ENCODE data around the gene PSMB11.

The PSMB11 gene

DNA sequence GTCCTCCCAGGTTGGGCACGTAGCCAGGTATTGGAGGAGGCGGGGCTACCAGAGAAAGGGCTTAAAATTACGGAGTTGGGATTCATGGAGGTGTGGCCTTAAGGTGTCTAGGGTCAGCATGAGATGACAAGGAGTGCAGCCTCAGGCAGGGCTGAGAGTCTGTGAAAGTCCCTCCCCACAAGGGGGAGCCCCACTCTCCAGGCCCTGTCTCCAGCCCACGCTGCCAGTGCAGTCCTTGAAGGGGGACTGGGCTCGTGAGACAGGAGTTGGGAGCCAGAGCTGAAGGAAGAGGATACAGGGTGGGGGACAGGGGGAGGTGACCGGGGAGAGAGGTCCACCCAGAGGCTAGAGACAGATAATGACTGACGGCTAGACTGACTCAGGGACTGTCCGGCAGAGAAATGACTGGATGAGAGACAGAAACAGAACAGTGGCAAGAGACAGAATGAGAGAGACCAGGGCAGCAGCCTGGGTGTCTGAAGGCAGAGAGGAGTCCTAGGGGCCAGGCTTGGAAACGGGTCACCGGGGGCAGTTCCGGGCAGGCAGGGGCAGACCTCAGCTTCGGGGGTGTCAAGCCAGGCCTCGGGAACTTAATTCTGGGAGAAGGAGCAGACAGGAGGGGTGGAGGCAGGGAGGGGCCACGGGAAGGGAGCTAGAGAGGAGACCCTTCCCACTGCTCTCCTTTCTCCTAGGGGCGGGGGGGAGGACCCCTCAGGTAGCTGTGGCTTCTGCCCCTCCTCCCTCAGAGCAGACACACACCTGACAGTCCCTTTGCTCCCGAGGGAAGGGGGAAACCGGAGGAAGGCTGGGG lies 14.3 kb downstream of the PSMB11 start:
- peak; percentile 80 for TF ChIP-seq CTCF (conservative IDR thresholded peaks at IDR 0.05; ENCODE audit: low read depth)
- CTCF ChIA-PET: interaction anchor here (0.6 to 4.5 kb wide), 17 partner anchors 10 to 306 kb away, joined by 3 to 69 read pairs (median 3); partner anchors contain the start of genes ACIN1, C14orf119 and HAUS4
- POLR2A ChIA-PET (ENCODE audit: low non-redundant PET): no interaction called here
- DNase-seq (ENCODE audit: low spot score): peak; percentile 83
- peak overlapping the region; percentile 95 for H3K27ac ChIP-seq

DNA sequence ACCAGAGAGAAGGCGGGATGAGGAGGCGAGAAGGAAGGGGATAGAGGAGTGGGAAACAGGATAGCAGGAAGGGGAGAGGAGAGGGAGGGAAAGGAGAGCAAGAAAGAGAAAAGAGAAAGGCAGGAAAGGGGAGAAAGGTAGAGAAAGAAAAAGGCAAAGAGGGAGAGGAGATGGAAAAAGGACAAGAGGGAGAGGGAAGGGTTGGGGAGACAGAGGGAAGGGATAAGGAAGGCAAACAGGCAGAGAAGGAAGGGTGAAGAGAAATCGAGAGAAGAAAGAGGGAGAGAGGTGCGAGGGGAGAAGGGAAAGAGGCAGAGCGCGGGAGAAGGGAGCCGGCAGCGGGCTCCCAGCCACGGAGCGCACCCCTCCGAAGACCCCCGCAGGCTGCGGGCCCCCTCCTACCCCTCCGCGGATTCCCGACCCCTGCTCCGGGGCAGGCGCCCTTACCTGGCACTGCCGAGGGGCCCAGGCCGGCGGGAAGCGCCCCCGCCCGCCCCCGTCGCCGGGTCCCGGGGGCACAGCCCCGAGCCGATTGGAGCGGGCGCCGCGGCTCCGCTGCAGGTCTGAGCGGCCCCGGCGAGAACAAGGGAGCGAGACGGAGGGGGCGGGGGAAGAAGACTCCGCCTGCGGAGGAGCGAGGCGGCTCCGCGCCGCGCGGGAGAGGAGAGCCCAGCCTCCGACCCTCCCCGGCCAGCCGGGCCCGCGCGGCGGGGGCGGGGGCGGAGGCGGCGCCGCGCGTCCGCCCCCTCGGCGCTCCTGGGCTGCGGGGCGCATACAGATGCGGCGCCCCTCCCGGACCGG lies 15.1 kb downstream of the PSMB11 start, which contains the start of gene CDH24:
Gene CDH24 (minus strand): TSS at position 565 of the 801 bp plus-strand sequence. CDS start 1,787 bp downstream, outside the sequence.
- ChIA-PET POLR2A (ENCODE audit: low non-redundant PET) (interaction anchor here (1.2 kb wide), 1 partner anchor 71 kb away, joined by 7 read pairs; no protein-coding TSS in a partner anchor), CTCF (interaction anchor here (0.5 to 4.5 kb wide), 31 partner anchors 8 to 305 kb away, joined by 3 to 69 read pairs (median 3); partner anchors contain the start of genes ACIN1, C14orf119 and HAUS4)
- H3K27ac ChIP-seq: peak within 1 kb of the TSS; percentile 95
- no peak for TF ChIP-seq CTCF (conservative IDR thresholded peaks at IDR 0.05; ENCODE audit: low read depth)
- peak; percentile 82 for DNase-seq (ENCODE audit: low spot score)

DNA sequence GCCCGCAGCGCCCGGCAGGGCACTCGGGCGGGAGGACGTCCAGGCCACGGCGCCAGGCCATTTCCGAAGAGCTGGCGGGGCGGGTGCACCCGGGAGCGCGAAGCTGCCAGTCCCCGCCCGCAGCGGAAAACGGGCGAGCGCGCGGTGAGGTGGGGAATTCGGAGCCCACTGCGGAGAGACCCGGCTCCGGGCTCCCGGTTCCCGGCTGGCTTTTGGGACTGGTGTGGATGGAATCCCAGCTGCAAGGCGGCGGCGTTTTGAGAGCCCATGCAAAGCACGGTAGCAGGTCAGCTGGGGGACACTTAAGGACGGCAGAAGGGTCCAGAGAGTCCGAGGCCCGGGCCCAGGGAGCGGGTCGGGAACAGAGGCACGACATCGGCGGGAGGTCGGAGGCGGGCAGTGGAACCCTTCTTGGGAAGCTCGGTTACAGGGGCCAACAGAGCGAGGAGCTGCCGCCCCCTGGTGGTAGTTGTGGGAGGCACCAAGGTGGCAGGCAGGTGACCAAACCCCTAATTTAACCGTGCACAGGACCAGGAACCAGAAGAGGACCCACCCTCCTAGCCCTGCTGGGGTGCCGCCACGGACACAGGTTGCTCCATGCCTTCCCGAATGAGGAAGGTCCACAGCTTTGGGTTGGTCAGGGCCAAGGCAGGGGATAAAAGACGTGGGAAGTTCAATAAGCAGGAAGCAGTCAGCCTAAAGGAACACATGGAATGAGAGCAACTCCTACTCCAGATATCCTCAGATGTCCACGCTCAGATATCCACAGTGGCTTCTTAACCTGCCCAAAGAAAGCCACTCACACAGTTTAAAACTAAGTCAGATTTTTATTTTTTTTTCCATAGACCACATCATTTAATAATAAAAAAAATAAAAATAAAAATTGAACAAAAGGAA lies 16.0 kb downstream of the PSMB11 start:
- TF ChIP-seq CTCF (conservative IDR thresholded peaks at IDR 0.05; ENCODE audit: low read depth): peak; percentile 93
- peak; percentile 84 for DNase-seq (ENCODE audit: low spot score)
- peak overlapping the region; percentile 95 for H3K27ac ChIP-seq
- ChIA-PET CTCF (interaction anchor here (0.5 to 4.5 kb wide), 23 partner anchors 9 to 1250 kb away, joined by 3 to 69 read pairs (median 4); partner anchors contain the start of gene PRMT5), POLR2A (ENCODE audit: low non-redundant PET) (interaction anchor here (1.2 kb wide), 1 partner anchor 72 kb away, joined by 7 read pairs; no protein-coding TSS in a partner anchor)

DNA sequence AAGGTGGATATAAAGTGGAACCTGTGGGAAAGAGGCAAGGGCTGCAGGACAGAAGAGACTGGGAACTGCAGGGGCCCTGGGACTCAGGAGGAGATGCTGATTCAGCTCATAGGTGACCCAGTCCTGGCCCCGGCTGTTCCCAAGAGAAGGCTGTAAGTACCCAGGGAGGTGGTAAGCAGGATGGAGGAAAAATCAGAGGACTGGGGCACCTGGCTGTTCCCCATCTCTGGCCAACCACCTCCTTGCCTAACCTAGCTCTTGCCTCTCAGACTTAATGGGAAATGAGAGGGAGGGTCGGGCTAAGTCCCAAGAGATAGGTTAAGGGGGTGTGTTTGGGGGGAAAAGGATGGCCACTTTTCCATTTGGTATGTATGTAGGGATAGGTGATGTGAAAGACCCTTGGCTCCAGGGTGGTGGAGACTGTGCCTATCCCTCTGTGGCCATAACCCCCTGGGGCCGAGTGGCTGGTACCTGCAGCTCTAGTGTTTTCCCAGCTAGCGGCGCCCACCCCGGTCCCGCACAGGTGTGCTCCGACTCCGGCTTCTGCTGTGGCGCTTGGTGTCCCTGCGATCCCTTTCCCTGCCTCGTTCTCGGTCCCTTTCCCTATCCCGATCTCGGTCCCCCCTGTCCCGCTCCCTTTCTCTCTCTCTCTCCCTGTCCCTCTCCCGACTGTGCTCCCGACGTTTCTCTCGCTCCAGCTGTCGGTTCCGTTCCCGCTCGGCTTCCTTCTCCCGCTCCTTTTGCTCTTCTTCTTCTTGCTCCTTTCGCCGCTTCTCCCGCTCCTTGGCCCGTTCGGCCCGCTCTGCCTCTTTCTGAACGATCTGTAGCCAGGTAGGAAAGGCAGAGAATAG lies 16.9 kb downstream of the PSMB11 start:
- no peak for DNase-seq (ENCODE audit: low spot score)
- peak overlapping the region; percentile 95 for H3K27ac ChIP-seq
- ChIA-PET CTCF (interaction anchor here (0.6 to 4.5 kb wide), 18 partner anchors 10 to 1251 kb away, joined by 3 to 69 read pairs (median 4); partner anchors contain the start of gene PRMT5), POLR2A (ENCODE audit: low non-redundant PET) (interaction anchor here (1.2 kb wide), 1 partner anchor 72 kb away, joined by 7 read pairs; no protein-coding TSS in a partner anchor)
- TF ChIP-seq CTCF (conservative IDR thresholded peaks at IDR 0.05; ENCODE audit: low read depth): no peak

GRCh38 chr14:23060536-23061260 lies 18.7 kb downstream of the PSMB11 start:
- POLR2A ChIA-PET (ENCODE audit: low non-redundant PET): interaction anchor here (0.7 kb wide), 1 partner anchor 53 kb away, joined by 8 read pairs; no protein-coding TSS in a partner anchor
- DNase-seq (ENCODE audit: low spot score): no peak
- peak overlapping the region; percentile 95 for H3K27ac ChIP-seq
- TF ChIP-seq CTCF (conservative IDR thresholded peaks at IDR 0.05; ENCODE audit: low read depth): no peak
- CTCF ChIA-PET: interaction anchor here (0.6 to 1.8 kb wide), 3 partner anchors 8 to 394 kb away, joined by 3 to 9 read pairs (median 9); no protein-coding TSS in a partner anchor

Data from RWPE1 (cell line).